Right lobe of liver (tissue), 4 donors: ENCODE data around the gene DCAF11.

Experiments
- POLR2A ChIP-seq: fragments of 450-650 bp; IDR thresholded peaks from one replicate; pipeline ENCODE4 v1.6.1; 2017; ENCODE audit warnings: antibody characterized with exemption, mild to moderate bottlenecking
- TF ChIP-seq, protein P1 (sequence below), 4 donors: fragments of 200-600 bp in 3 of 4; fragments of 450-650 bp in 1 of 4; IDR thresholded peaks; one replicate each; pipeline versions ENCODE4 v1.5.1 to v1.8.0; 2016 to 2022; ENCODE audit warnings: antibody characterized with exemption in 4 of 4, mild to moderate bottlenecking in 2 of 4
- donor health status: DM: no; HTN: no; CAD: no.
- donor health status: DM: no; HTN: no; CAD: no.
- donor health status: DM: no; HTN: yes; CAD: no.

DNA sequence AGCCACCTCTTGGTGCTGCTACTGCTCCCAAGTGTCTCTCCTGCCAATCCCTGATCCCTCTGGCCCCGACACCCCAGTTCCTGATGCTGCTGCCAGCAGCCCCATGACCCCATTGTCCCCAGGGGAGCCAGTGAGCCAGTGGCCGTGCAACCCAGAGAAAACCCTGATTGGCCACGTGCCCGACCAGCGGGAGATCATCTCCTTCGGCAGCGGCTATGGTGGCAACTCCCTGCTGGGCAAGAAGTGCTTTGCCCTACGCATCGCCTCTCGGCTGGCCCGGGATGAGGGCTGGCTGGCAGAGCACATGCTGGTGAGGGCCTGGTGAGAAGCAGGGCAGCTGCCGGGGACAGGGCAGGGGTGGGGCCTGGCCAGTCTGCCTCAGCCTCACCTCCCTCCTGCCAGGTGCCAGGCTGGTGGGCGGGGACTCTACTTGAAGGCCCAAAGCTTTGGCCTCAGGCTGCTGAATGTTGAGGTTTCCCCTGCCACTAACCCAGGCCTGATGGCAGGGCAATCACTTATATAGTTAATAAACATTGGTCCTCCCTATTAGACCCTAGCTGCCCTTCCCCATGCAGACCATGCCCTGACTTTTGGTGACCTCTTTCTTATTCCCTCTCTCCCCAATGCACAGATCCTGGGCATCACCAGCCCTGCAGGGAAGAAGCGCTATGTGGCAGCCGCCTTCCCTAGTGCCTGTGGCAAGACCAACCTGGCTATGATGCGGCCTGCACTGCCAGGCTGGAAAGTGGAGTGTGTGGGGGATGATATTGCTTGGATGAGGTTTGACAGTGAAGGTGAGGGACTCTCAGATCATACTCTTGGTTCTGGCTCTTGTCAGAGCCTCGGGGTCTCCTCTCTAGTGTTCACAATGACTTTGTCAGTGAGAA is 15.4 kb upstream of the DCAF11 start:
- TF ChIP-seq, protein P1, sequence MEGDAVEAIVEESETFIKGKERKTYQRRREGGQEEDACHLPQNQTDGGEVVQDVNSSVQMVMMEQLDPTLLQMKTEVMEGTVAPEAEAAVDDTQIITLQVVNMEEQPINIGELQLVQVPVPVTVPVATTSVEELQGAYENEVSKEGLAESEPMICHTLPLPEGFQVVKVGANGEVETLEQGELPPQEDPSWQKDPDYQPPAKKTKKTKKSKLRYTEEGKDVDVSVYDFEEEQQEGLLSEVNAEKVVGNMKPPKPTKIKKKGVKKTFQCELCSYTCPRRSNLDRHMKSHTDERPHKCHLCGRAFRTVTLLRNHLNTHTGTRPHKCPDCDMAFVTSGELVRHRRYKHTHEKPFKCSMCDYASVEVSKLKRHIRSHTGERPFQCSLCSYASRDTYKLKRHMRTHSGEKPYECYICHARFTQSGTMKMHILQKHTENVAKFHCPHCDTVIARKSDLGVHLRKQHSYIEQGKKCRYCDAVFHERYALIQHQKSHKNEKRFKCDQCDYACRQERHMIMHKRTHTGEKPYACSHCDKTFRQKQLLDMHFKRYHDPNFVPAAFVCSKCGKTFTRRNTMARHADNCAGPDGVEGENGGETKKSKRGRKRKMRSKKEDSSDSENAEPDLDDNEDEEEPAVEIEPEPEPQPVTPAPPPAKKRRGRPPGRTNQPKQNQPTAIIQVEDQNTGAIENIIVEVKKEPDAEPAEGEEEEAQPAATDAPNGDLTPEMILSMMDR (IDR thresholded peaks at IDR 0.05) = no peak
- TF ChIP-seq POLR2A = no peak
